ENCODE measurements around the gene IFT74.

The IFT74 gene

GRCh38 chr9:26974927-26975326, 18.7 kb downstream of the IFT74 start:
- DNase-seq (ENCODE audit: low read depth), result no peak

DNA sequence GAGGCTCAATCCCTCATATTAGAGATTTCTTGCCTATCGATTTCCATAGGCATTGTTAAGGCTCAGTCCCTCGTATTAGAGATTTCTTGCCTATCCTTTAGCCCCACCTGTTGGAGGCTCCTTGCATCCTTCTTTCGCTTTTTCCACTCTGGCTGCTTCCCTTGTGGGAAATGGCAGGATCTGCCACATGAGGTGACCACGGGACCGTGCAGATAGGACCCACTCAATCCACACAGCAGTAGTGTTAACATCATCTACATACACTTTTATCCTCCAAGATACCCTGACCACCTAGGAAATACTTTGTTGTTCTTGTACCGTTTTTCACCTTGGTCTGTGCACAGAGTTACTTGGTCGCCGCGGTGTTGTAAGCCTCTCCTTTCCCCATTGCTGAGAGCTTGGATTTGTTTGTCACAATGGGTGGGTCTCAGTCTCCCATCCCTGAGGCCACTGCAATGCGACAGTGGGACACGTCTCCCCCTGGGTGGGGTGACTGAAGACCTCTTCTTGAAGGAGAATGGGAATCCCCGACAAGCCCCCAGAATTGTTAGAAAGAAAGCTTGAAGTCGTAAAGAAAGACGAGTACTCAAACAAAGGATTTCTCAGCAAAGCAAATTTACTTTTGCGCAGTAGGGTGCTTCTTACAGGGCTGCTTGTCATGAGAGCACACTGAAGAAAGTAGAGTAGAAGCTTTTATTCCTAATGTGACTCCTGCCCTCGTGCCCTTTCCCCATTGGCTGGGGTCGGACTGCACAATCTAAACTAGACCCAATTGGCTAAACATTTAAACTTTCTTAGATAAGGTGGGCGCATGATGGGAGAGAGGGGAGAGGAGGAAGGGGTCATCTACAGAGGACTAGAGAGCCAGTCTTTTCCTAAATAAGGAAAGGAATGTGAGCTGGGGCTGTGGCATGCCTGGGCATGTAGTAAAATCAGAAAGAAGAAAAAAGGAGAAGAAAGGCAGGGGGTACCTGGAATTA, 19.8 kb downstream of the IFT74 start:
- DNase-seq (ENCODE audit: low read depth), result no peak

- DNase-seq (ENCODE audit: low read depth), result no peak
These were observed 27.1 kb downstream of the IFT74 start for GRCh38 chr9:26983340-26983739.

- DNase-seq (ENCODE audit: low read depth), result no peak
These were observed 39.6 kb downstream of the IFT74 start for GRCh38 chr9:26995810-26996209.

GRCh38 chr9:27003426-27004077, 47.3 kb downstream of the IFT74 start:
- DNase-seq (ENCODE audit: low read depth), result no peak

GRCh38 chr9:27005491-27005890, 49.3 kb downstream of the IFT74 start, which contains the start of gene LRRC19:
Gene LRRC19 (minus strand): TSS chr9:27005672. CDS start chr9:26999694, 5,978 bp downstream.
- DNase-seq (ENCODE audit: low read depth), result no peak

DNA sequence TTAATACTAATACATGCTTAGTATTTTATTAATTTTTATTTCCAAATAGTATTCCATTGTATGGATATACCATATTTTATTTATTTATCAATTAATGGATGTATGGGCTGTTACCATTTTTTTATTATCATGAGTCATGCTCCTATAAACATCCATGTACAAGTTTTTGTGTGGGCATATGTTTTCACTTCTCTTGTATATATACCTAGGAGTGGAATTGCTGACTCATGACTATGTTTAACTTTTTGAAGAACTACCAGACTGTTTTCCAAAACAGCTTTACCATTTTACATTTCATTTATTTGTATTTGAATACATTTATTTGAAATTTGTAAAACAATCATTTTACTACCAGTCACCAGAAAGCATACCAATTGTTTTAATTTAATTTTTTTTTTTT, 63.4 kb downstream of the IFT74 start:
- DNase-seq (ENCODE audit: low read depth), result no peak

GRCh38 chr9:27022920-27023319, 66.7 kb downstream of the IFT74 start:
- DNase-seq (ENCODE audit: low read depth), result no peak

- no peak for DNase-seq (ENCODE audit: low read depth)
These were observed 73.0 kb downstream of the IFT74 start for GRCh38 chr9:27029186-27029585.

DNA sequence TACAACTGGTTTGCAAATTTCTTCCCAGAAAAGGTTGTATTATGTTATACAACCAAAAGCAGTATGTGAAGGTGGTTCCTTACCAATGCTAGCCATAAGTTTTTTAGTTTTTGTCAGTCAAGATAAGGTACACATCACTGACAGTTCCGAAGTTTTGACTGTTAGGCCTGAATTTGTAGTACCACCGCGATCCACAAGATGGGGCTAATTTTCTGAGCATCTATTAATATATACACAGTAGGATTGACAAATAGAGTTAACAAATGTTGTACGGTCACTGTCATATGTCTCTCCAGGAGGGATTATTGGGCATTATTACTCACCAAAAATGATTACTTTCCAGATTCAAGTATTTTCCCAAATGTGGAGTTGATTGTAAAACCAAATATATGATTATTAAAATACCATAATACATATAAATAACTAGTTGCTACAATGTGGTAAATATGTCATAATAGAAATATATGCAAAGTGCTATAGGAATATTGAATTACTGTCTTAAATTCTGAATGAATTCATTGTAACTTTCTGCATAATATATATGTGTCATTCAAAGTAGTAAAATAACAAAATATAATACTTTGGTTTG, 77.7 kb downstream of the IFT74 start:
- peak; percentile 18 for DNase-seq (ENCODE audit: low read depth)

GRCh38 chr9:27037499-27037898, 81.3 kb downstream of the IFT74 start:
- DNase-seq (ENCODE audit: low read depth), result no peak

- no peak for DNase-seq (ENCODE audit: low read depth)
These were observed 85.5 kb downstream of the IFT74 start for GRCh38 chr9:27041746-27042145.

- no peak for DNase-seq (ENCODE audit: low read depth)
These were observed 86.3 kb downstream of the IFT74 start for GRCh38 chr9:27042476-27042875.

DNA sequence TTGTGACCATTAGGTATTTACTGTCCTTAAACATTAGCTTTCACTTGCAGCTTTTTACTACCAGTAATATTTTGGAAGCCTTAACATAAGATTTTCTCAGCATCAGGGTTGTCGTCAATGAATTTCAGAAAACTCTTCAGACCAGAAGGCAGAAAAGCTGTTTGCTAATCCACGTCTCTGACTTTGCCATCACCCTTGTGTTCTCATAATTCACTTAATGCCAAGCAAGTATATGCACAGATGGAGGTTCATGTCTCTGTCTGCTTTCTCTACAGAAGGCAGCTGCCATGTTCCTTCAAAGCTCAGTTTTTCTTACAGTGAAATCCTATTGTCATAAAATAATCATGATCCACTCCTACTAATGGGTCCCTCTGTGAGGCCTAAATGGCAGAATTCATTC, 87.0 kb downstream of the IFT74 start:
- no peak for DNase-seq (ENCODE audit: low read depth)

- no peak for DNase-seq (ENCODE audit: low read depth)
These were observed 90.9 kb downstream of the IFT74 start for GRCh38 chr9:27047136-27047535.

DNA sequence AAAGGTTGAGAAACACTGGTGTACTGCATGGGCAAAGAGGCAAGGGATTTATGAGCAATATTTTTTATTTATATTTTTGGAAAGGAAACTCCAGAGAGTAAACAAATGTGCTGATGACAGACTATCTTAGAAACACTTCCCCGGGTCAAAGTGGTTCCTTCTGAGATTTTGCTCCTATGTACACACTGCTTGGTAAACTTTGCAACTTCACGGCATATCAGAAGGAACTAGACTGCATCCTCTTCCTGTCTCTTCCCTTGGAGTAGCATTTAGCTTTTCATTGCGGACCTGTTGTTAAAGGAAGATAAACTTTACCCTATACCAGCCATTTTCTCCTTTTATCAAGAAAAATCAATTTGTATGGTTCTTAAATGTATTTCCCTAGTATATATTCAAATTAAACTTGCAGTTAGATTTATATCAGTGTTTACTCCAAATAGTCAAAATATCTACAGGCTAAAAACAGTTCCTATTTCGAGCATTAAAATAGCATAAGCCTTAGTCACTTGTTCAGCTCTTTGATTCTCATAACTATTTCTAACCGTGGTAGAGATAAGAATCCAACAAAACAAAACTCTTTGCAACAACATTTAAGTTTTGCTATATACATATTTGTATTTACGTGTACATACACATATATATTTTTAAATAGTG, 97.3 kb downstream of the IFT74 start:
- no peak for DNase-seq (ENCODE audit: low read depth)

GRCh38 chr9:27054125-27054524, 97.9 kb downstream of the IFT74 start:
- DNase-seq (ENCODE audit: low read depth), result no peak

DNA sequence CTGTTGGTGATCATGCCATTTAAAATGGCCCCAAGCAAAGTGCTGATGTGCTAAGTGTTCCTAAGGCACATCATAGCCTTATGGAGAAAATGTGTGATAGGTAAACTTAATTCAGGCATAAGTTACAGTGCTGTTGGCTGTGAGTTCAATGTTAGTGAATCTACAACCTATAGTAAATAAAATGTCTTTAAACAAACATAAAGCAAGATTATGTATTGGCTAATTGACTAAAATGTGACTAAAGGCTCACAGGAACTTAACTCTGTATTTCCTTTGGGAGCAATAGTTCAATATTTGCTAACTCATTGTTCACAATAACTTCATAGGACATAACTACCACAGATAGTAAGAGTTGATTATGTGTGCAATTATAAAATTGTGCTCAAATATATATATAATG, 98.6 kb downstream of the IFT74 start:
- no peak for DNase-seq (ENCODE audit: low read depth)

GRCh38 chr9:27059412-27059811, 103.2 kb downstream of the IFT74 start:
- no peak for DNase-seq (ENCODE audit: low read depth)

DNA sequence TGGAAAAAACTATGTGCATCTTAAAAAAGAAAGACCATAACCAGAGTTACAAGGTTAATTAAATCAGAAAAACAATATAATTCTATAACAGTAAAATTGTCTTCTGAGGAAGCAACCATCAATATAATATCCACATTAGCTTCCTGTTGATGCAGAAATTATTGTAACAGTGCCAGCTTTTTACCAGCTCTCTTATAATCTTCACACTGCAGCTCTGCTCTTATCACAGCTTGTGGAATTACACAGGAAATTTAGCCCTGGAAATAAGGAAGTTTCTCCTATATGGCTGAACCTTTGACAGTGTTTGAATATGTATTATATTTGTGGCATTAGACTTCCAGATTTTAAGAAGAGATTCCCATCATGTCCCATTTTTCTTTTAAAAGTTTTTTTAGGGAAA, 103.7 kb downstream of the IFT74 start:
- no peak for DNase-seq (ENCODE audit: low read depth)

DNA sequence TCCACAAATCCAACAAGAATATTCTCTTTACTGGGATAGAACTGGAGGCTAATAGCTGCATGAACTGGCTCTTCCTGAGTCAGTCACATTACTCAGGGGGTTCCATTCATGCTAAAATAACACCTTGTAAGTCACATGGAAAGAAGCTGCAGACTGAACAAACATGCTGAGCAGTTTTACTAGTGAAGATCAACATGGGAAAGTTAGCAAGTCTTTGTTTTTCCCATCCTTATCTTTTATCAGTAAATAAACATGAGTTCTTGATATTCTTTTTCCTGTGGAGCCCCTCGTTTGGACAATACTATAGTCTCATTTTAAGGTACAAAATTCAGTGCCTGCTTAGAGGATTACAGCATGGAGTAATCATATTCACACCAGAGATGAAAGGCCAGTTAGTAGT, 109.1 kb downstream of the IFT74 start:
- no peak for DNase-seq (ENCODE audit: low read depth)
